Activated CD4-positive, alpha-beta T cell treated with anti-CD3 and anti-CD28 coated beads for 1 hour (primary cell): ENCODE data around the gene BTBD6.

Source experiments
- DNase-seq: peaks from one replicate; pipeline ENCODE4 v3.0.0-alpha.2; 2020

The BTBD6 gene

GRCh38 chr14:105211758-105212089 lies 36.6 kb upstream of the BTBD6 start:
- DNase-seq: no peak

- DNase-seq: no peak
Measured at GRCh38 chr14:105212541-105213300, 35.6 kb upstream of the BTBD6 start.

GRCh38 chr14:105213361-105213760 lies 35.0 kb upstream of the BTBD6 start:
- no peak for DNase-seq

- DNase-seq: no peak
Measured at GRCh38 chr14:105214324-105214915, 33.9 kb upstream of the BTBD6 start.

DNA sequence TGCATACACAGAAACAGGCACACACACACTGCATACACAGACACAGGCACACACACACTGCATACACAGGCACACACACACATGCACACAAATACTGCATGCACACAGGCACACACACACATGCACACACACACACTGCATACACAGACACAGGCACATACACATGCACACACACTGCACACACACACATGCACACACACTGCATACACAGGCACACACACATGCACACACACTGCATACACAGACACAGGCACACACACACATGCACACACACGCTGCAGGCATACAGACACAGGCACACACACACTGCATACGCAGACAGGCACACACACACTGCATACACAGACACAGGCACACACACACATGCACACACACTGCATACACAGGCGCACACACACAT lies 32.7 kb upstream of the BTBD6 start:
- no peak for DNase-seq

GRCh38 chr14:105216490-105217247 lies 31.7 kb upstream of the BTBD6 start:
- no peak for DNase-seq

- DNase-seq: no peak
Measured at GRCh38 chr14:105217774-105218173, 30.6 kb upstream of the BTBD6 start.

GRCh38 chr14:105218611-105219010 lies 29.7 kb upstream of the BTBD6 start:
- DNase-seq: no peak

DNA sequence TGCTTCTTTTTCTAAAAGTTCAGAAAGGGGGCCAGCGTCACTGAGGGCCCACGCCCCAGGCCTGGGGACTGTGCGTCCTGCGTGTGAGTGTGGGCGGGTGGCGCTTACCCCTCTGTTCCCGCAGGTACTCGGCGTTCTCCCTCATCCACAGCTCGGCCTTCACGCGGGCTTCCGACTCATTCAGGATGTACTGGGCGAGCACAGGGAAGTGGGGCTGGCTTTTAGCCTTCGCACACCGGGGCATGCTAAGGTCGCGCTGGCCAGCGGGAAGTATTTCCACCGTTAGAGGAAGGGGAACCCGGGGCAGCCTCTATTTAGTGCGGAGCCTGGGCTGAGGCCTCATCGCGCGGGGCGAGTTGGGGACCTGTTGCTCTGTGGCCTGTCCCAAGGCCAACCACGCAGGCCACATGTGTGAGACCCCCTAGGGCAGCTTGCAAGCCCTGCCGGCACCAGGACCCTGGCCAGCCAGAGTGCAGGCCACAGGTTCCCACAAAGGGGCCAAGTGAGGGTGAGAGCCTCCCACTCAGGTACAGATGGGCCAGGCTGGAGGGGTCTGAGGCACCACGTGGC lies 29.2 kb upstream of the BTBD6 start:
- DNase-seq: no peak

GRCh38 chr14:105219753-105220152 lies 28.6 kb upstream of the BTBD6 start:
- no peak for DNase-seq

DNA sequence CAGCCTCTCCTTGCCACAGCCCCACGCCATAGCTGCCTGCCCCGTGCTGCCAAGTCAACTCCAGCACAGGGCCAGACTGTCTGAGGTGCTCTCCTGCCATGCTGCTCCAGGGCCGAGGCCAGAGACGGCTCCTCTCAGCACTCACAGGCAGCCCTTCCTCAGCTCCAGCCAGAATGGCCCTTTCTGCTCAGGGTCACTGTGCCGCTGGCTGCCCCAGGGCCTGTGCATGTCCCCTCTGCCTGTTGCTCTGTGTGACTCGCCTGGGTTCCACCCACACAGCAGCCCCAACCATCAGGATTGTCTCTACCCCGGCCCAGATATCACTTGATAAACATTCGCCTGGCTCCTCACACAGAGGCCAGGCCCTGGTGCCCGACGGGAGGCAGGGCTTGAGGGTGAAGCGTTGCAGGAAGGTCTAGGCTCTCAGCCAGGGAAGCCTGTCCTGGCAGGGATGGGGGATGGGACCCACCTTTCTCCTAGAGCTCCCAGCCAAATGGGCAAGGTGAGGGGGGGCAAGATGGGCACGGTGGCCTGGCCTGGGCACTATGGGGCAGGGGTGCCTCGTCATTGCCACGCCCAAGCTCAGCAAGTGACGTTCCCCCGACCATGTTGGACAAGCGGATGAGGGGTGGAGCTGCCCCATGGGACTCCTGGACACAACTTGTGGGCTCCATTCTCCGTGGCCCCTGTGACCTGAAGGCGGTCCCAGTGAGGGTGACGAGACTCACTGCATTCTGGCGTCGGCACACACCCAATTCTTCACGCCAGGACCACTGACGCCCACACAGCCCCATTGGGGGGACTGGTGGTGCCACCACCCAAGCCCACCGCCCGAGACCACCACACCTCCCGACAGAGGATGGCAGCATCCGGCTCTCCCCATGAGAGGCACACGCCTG lies 27.4 kb upstream of the BTBD6 start:
- DNase-seq: no peak

DNA sequence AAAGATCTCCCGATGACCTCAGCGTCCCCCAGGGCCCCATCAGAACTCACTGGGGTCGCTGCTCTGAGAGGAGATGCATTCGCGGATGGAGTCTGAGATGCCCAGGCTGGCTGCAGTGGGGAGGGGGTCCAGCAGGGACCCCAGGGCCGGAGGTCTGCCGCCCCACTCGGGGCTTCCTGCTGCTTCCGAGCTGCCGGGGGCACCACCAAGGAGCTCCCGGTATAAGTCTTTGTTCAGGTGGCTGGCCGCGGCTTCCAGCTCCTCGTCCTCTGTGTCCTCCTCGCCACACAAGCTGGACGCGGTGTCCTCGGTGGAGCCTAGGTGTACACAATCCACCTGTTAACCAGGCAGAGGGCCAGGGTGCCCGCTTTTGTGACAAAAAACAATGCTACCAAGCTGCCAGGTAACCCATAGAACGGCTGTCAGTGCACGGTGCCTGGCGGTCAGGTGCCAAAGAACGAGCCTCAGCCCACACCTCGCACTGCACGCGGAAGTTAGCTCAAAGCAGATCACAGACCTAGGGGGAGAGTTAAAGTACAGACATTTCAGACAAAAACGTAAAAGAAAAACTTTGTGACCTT lies 26.6 kb upstream of the BTBD6 start:
- no peak for DNase-seq

DNA sequence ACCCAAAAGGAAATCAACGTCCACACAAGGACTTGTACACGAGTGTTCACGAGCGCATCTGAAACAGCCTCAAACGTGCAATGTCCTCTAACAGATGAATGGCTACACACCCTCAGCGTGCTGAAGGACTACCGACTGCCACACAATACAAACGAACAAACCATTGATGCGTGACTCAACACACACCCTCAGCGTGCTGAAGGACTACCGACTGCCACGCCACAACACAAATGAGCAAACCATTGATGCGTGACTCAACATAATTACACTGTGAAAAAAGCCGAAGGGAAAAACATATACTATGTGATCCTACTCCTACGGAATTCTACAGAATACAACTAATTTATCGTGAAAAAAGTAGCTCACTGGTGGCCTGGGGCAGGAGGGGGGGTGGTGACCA lies 25.1 kb upstream of the BTBD6 start:
- DNase-seq: no peak

GRCh38 chr14:105223770-105224544 lies 24.4 kb upstream of the BTBD6 start:
- DNase-seq: no peak

DNA sequence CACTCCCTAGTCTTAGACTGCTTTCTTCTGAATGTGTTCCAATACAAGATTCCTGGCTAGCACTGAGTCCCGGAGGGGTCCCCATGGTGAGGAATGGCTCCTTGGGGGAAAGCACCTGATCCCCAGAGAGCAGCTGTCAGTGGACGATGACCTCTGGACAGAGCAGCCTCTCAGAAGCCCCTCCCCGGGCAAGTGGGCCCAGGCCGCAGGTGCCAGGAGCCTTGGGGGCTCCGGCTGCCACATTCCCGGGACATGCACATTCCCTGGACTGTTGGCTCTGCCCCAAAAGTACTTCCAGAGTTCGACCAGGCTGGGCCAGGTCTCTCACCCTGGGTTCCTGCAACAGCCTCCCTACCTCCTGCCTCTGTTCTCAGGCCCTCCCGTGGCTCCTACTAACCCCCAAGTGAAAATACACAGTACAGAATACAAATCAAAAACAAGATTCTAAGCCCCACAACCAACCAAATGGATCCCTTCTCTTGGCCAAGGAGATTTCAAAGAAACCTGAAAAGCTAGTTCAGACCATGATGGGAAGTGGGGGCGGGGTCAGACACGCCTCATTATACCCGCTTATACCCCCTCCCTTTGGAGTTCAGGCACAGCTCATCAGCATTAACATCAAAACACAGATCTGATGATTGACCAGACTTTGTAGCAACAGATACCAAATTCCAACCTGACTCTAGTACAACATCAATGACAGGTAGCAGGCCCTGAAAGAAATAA lies 23.3 kb upstream of the BTBD6 start:
- no peak for DNase-seq

DNA sequence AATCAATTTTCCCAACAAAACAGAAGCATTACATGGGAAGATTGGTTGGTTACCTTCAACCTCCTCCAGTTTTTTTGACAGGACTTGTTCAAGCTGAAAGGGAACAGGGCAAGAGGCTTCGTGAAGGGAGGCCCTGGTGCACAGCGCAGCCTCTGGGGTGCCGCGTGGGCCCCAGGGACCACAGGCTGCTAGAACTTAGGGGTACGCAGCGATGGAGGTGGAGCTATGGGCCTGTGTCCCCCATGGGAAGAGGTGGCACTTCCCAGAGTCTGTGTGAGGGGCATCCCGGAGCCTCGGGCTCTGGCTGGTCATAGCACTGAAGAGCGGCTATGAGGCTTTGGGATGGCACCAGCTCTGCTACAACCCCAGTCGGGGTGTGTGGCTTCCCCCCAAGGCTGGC lies 22.1 kb upstream of the BTBD6 start:
- DNase-seq: no peak

DNA sequence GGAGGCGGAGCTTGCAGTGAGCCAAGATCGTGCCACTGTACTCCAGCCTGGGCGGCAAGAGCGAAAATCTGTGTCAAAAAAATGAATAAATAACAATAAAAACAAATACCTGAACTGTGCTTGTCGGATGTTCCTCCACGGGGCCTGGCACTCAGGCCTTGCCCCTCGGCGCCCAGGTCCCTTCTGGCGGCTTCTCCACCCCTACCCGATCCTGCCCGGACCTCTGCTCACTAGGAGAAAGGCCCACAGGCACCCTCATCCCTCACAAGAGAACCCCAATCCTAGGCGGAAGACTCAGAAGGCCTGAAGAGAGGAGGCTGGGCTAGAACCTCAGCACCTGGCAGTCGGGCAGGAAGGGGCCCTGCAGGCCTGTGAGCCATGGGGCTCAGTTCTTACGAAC lies 21.0 kb upstream of the BTBD6 start:
- DNase-seq: no peak

DNA sequence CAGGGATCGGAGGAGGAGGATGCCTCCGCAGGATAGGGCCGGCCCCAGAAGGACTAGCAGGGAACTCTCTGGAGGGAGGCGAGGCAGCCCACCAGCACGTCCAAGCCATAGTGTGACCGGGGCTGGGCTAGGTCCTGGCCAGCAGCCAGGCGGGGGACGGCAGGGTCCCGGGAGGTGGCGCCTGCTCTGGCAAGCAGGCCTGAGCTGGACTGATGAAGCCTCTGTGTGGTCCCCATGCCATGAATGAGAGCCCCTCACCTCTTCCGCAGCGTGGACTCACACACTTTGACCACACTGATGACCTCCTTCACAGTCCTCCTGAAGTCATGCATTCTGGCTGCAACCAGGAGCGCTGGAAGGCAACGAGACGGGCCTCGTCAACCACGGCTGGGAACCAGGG lies 19.8 kb upstream of the BTBD6 start:
- no peak for DNase-seq

- DNase-seq: no peak
Measured at GRCh38 chr14:105229099-105229655, 19.2 kb upstream of the BTBD6 start.

GRCh38 chr14:105240811-105241576 lies 7.3 kb upstream of the BTBD6 start:
- DNase-seq: no peak
